Peyer's patch (tissue), 4 donors: ENCODE data around the gene XPNPEP3. TPM values are rescaled to one million over a fixed set of nuclear protein-coding genes. Genes with fewer than 3 reads are reported as not detected.

ENCODE experiments used
- DNase-seq, 3 donors: peaks; one replicate each; pipeline ENCODE4 v3.0.0-alpha.2; 2017 to 2019
- H3K27ac ChIP-seq, 4 donors: fragments of 200-600 bp; sonication (generic); one replicate each; pipeline ENCODE4 v1.5.1; 2016 to 2019
- H3K27me3 ChIP-seq, 2 donors: fragments of 200-600 bp; sonication (generic); one replicate each; pipeline ENCODE4 v1.5.1; 2019
- H3K36me3 ChIP-seq, 3 donors: fragments of 200-600 bp; sonication (generic); one replicate each; pipeline ENCODE4 v1.5.1; 2016 to 2019
- H3K4me1 ChIP-seq, 4 donors: fragments of 200-600 bp; sonication (generic); one replicate each; pipeline ENCODE4 v1.5.1; 2016 to 2019
- H3K4me3 ChIP-seq, 4 donors: fragments of 200-600 bp; sonication (generic); 1 replicate in 3 of 4; 2 replicates in 1 of 4; pipeline ENCODE4 v1.5.1; 2016 to 2019; ENCODE audit warnings: mild to moderate bottlenecking in 1 of 4
- H3K9me3 ChIP-seq, 4 donors: fragments of 200-600 bp; sonication (generic); one replicate each; pipeline ENCODE4 v1.5.1; 2016 to 2019; ENCODE audit warnings: mild to moderate bottlenecking in 1 of 4
- CTCF ChIP-seq, 6 experiments: fragments of 450-650 bp in 4 of 6; fragments of 200-600 bp in 2 of 6; sonication (generic) in 1 of 6; IDR thresholded peaks; one replicate each; pipeline ENCODE4 v1.5.1; 2017 to 2019; ENCODE audit warnings: antibody characterized with exemption in 6 of 6, mild to moderate bottlenecking in 3 of 6, moderate library complexity in 1 of 6
- POLR2A ChIP-seq, 2 donors: fragments of 450-650 bp; IDR thresholded peaks; one replicate each; pipeline ENCODE4 v1.5.1; 2017; ENCODE audit warnings: antibody characterized with exemption in 2 of 2, mild to moderate bottlenecking in 2 of 2, moderate library complexity in 2 of 2
- total RNA-seq, 4 donors: library from RNA; depleted of rRNA; stranded (reverse); fragments of >200 nt; gene quantifications; one replicate each; pipeline ENCODE4 v1.1.0, GENCODE V29; 2016

The XPNPEP3 gene
- total RNA-seq, 4 donors from 2014 or later = 1.4 to 10.5 (median 6.6) TPM

- TF ChIP-seq POLR2A (IDR thresholded peaks at IDR 0.05) (no peak), CTCF (IDR thresholded peaks at IDR 0.05) (no peak)
- Histone ChIP-seq H3K27ac (no peak overlapping the region), H3K36me3 (peaks cover 0 to 49% (median 0%) of the 10 kb centered on the region in 3 donors)
These were observed 101.4 kb downstream of the XPNPEP3 start for GRCh38 chr22:40958299-40958698.

GRCh38 chr22:40960145-40960544 is 103.2 kb downstream of the XPNPEP3 start:
- Histone ChIP-seq H3K27me3 (no peaks in the 10 kb centered on the region), H3K9me3 (no peaks in the 10 kb centered on the region), H3K36me3 (peaks cover 0 to 63% (median 0%) of the 10 kb centered on the region in 3 donors), H3K4me3 (no peak overlapping the region), H3K4me1 (no peaks in the 10 kb centered on the region), H3K27ac (no peak overlapping the region)
- TF ChIP-seq CTCF (IDR thresholded peaks at IDR 0.05) (no peak), POLR2A (IDR thresholded peaks at IDR 0.05) (no peak)
- peak in 1 of 3 donors; percentile 21 for DNase-seq

More at GRCh38 chr22:40958299-40958698, 101.4 kb downstream of the XPNPEP3 start:
- no peak for DNase-seq
- H3K4me3 ChIP-seq = no peak overlapping the region
- no peaks in the 10 kb centered on the region for H3K9me3 ChIP-seq
- peaks cover 0 to 3% (median 0%) of the 10 kb centered on the region in 4 donors for H3K4me1 ChIP-seq
- no peaks in the 10 kb centered on the region for H3K27me3 ChIP-seq

- peak in 1 of 3 donors; percentile 19 for DNase-seq
- Histone ChIP-seq H3K4me3 (no peak overlapping the region), H3K4me1 (no peaks in the 10 kb centered on the region), H3K36me3 (peaks cover 0 to 81% (median 0%) of the 10 kb centered on the region in 3 donors), H3K9me3 (no peaks in the 10 kb centered on the region), H3K27ac (no peak overlapping the region), H3K27me3 (no peaks in the 10 kb centered on the region)
- TF ChIP-seq CTCF (IDR thresholded peaks at IDR 0.05) = no peak
- TF ChIP-seq POLR2A (IDR thresholded peaks at IDR 0.05) = no peak
These were observed 109.2 kb downstream of the XPNPEP3 start for GRCh38 chr22:40965936-40966725.

GRCh38 chr22:40966726-40967085 is 109.8 kb downstream of the XPNPEP3 start:
- TF ChIP-seq CTCF (IDR thresholded peaks at IDR 0.05) (no peak), POLR2A (IDR thresholded peaks at IDR 0.05) (no peak)
- Histone ChIP-seq H3K27me3 (no peaks in the 10 kb centered on the region), H3K4me1 (no peaks in the 10 kb centered on the region), H3K27ac (no peak overlapping the region), H3K36me3 (peaks cover 0 to 84% (median 0%) of the 10 kb centered on the region in 3 donors), H3K9me3 (no peaks in the 10 kb centered on the region), H3K4me3 (no peak overlapping the region)
- peak in 1 of 3 donors; percentile 27 for DNase-seq

GRCh38 chr22:40967111-40967760 is 110.3 kb downstream of the XPNPEP3 start:
- Histone ChIP-seq H3K27me3 (no peaks in the 10 kb centered on the region), H3K36me3 (peaks cover 0 to 85% (median 0%) of the 10 kb centered on the region in 3 donors)

More at GRCh38 chr22:40967111-40967760, 110.3 kb downstream of the XPNPEP3 start:
- Histone ChIP-seq H3K9me3 (no peaks in the 10 kb centered on the region), H3K4me1 (no peaks in the 10 kb centered on the region), H3K27ac (no peak overlapping the region), H3K4me3 (no peak overlapping the region)
- no peak for TF ChIP-seq CTCF (IDR thresholded peaks at IDR 0.05)
- TF ChIP-seq POLR2A (IDR thresholded peaks at IDR 0.05) = no peak
- no peak for DNase-seq
